ENCODE measurements around the gene ERC1. TPM values are rescaled to one million over a fixed set of nuclear protein-coding genes. Genes with fewer than 3 reads are reported as not detected.

The ERC1 gene
- total RNA-seq, 1 experiment from 2014 or later, result 11.9 TPM

DNA sequence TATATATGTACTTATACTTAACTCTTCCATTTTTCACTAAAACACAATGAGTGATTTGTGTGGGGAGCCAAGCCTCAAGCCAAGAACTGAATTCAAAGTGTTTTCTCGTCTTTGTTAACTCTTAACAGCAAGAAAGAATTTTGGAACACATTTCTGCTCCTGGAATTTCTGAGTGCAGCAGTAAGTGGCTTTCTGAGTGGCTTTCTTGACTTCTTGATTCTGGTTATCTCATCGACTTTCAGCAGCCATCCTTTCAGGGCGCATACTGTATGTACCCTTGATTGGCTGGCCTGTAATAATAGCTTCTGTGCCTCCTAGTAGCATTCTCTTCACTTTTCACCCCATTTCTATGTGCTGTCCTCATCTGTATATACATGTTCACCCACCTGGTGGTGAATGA, 446.0 kb downstream of the ERC1 start:
- DNase-seq (ENCODE audit: low read depth), result no peak

DNA sequence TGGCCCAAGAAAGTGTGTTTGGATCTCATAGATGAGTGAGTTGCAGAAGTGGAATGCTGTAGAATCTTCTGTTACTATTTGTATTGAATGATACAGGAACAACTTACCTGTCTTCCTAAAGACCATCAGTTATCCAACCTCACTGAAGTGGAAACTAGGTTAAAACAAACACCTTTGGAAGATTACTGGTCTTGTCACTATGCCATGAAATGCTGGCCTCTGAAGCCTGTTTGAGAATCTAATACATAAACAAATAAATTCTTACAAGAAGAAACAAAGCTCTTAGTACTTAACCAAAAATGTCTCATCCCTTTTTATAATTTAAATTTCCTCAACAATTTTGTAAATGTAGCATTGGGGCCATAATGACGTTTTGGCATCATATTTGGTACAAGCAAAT, 448.2 kb downstream of the ERC1 start:
- DNase-seq (ENCODE audit: low read depth), result no peak

DNA sequence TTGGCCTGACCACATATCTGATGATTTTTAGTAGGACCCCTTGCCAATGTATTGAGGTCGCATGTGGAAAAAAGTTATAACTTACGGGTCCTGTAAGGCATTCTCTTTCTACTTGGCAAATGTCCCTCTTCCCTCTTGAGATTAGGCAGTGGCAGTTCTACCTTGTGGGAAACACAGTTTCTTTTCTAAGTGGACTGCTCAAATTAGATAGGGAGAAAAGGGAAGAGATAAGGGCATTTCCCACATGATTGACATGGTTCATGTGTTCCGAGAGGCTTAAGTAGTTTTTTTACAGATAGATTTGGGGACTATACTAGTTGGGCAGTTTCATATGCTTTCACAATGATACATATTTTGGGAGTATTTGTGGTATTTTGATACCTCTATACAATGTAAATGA, 448.7 kb downstream of the ERC1 start:
- DNase-seq (ENCODE audit: low read depth), result no peak

DNA sequence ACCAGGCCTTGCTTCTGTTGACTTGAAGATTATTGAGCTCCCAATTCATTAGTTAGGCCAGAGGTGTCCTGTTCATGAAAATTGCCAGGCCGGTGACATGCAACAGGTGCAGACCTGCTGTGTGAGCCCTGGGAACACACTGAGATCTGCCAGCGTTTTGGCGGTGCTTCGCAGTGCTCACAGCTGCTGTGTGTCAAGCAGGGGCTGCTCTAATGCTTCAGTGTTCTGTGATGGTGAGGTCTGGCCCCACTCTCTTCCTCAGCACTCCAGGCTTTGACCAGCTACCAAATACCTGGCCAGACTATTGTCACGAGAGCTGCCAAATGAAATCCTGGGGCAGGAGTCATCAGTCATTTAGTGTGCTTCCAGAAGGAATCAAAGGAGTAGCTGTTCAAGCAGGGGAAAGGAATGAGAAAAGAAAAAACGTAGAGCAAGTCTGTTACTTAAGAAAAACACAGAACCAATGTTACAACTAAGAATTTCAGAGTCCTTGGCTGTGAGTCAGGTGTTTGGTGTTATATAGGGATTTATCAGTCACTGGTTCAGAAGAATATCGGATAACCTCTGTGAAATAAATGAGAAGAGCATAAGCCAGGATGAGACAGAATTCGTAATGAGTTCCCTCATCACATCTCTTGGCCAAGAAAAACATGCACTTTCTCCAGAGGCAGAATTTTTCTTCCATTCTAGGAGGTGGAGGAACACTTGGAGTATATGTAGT, 452.6 kb downstream of the ERC1 start:
- DNase-seq (ENCODE audit: low read depth), result peak; percentile 72

DNA sequence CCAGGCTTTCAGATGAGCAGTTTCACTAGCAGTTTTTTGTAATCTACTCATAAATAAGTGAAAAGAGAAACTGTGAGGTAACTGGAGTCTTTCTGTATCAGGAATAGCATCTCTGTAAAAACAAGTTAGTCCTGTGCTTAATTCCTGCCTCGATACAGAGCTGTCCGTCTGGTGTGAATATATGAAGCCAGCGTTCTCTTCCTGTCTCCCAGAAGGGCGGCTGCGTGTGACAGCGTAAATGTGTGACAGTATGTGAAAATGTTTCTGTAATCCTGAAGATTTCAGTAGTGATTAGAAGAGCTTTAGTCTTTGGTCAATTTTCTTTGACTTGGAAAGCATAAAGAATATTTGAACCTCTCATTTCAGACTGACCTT, 453.1 kb downstream of the ERC1 start:
- no peak for DNase-seq (ENCODE audit: low read depth)

DNA sequence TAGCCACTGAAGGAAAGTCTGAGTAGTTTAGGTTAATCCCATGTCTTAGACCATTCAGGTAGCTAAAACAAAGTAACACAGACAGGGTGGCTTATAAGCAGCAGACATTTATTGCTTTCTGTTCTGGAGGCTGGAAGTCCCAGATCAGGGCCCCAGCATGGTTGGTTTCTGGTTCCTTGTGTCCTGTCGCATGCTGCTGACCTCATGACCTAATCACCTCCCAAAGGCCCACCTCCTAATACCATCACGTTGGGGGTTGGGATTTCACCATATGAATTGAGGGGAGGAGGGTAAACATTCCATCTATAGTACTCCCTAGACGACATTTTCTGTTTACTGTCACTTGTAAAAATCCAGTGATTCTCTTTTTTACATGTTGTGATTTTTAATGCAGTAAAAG, 454.8 kb downstream of the ERC1 start:
- DNase-seq (ENCODE audit: low read depth), result no peak

DNA sequence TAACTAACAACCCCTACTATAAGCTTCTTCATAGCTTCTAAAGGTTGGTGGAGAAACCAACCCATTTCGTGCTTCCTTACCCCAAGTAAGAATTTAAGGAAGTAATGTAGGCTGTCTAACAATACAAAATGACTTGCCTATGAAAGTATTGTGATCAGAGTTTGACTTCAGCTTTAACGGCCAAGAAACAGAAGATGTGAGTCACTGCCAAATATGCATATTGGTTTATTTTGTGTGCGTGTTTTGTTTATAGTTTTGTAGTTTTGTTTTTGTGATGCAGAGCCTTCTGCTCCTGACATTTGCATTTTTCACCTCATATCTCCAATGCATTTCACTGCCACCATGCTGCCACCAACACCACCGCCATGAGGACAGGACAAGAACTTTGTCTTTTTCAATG, 457.3 kb downstream of the ERC1 start:
- DNase-seq (ENCODE audit: low read depth), result no peak

DNA sequence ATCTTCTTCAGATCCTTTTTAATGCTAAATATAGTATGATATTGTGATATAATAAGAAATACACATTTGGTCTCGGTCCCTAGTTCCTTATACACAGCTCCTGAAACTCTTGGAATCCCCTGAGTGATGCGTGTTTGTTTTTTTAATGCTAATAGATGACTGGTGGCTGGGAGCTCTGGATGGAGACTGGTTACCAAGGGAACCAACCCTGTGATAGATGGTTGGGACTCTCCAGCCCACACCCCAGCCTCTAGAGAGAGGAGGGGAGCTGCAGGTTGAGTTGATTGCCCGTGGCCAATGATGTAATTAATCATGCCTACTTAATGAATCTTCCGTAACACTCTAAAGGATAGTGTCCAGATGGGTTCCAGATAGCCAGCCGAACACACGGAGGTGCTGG, 462.8 kb downstream of the ERC1 start:
- no peak for DNase-seq (ENCODE audit: low read depth)

DNA sequence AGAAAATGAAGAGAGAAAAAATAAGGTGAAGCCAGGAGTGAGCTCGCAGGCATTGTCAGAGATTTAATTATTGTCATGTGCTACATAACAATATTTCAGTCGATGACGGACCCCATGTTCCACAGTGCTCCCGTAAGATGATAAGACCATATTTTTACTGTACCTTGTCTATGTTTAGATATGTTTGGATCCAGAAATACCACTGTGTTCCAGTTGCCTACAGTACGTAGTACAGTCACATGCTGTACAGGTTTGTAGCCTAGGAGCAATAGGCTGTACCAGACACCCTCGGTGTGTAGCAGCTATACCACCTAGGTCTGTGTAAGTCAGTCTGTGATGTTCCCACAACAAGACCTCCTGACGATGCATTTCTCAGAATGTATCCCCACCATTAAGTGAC, 465.9 kb downstream of the ERC1 start:
- no peak for DNase-seq (ENCODE audit: low read depth)

DNA sequence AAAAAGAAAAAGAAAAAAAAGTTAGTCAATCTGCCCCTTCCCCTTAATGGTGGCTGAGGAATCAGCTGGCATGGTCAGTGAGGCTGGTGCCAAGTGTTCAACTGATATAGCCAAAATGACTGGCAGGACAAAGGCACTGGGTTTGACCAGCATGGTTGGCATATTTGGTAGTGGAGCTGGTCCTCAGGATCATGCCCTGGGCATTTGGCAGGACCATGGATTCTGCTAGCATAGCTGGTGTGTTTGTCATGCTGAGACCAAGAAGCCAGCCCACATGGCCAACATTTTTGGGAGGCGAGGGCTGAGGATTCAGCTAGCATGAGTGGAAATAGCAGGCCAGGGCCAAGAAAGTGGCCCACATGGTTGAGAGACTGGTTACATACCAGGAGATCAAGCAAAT, 466.9 kb downstream of the ERC1 start:
- peak; percentile 94 for DNase-seq (ENCODE audit: low read depth)

DNA sequence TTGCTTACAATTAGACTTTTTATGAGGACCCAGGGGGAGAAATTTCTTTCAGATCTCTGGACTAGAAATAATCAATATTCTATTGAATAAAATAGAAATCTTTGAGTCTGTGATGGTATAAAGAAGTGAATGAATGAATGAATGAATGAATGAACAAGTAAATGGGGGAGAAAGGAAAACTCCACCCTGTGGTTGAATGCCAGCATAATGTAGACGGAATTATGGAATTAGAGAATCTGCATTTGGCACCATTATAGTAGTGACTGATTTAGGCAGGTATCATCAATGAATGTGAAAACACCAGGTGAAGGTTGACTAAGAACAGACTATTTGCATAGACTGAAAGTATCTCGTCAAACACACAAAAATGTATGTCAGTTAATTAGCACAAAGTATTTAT, 468.3 kb downstream of the ERC1 start:
- no peak for DNase-seq (ENCODE audit: low read depth)

DNA sequence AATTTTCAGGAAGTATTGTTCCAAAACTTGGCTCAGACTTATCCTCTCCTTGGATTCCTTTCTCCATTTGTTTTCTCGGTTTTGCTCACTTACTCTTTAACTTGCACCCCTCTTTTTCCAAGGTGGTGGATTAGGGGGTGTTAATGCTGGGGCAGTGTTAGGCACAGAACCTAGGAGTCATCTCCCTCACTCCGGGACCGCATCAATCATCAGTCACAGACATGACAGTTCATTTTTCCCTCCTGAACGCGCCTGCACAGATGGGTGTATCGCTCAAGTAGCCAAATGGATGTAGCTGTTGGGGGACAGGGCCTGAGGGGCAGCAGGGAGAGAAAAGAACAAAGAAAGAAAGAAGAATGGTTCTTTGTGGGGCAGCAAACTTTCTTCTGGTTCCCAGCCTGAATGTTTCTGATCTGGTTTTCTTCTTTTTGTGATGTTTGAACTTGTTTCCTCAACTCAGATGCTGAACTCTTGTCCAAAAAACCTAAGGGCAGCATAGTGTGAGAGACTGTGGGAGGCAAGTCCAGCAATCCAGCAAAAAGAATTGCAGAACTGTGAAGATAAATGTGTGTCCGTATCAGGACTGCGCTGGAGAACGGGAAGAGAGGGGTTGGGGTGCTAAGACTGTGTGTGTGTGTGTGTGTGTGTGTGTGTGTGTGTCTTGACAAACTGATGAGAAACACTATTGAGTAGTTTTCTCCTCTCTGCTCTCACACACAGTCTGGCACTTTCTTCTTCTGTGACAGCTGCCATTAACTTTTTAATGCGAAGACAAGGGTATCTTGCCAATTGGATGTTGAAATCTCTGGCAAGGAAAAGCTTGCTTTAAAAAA, 472.3 kb downstream of the ERC1 start:
- no peak for DNase-seq (ENCODE audit: low read depth)

DNA sequence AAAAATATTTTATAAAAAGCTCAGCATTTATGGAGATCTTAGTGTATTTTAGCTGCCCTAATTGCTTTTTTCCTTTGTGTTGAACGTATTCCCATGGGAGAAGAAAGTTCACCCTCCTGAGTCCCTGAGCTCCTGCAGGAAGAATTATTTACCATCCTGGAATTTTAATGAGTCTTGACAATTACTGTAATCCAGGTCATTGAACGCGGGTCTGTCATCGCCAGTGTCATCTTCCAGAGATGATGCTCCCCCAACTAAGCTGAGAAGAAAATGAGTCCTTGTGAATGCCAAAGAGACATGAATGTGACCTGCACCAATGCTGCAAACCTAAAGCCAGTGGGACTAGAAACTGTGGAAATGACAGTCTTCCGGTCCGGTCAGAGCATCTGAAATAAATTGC, 473.9 kb downstream of the ERC1 start:
- DNase-seq (ENCODE audit: low read depth), result no peak

DNA sequence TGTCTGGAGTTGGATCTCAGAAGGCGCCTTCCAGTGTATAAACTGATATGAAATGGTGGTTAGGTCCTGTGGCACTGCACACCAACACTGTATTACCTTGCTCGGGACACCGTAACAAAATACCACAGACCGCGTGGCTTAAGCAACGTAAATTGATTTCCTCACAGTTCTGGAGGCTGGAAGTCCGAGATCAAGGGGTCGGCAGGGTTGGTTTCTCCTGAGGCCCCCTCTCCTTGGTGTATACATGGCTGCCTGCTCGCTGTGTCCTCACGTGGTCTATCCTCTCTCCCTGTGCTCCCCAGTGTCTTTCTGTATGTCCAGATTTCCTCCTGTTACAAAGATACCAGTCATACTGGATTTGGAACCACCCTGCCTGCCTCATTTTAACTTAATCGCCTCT, 475.0 kb downstream of the ERC1 start:
- no peak for DNase-seq (ENCODE audit: low read depth)

DNA sequence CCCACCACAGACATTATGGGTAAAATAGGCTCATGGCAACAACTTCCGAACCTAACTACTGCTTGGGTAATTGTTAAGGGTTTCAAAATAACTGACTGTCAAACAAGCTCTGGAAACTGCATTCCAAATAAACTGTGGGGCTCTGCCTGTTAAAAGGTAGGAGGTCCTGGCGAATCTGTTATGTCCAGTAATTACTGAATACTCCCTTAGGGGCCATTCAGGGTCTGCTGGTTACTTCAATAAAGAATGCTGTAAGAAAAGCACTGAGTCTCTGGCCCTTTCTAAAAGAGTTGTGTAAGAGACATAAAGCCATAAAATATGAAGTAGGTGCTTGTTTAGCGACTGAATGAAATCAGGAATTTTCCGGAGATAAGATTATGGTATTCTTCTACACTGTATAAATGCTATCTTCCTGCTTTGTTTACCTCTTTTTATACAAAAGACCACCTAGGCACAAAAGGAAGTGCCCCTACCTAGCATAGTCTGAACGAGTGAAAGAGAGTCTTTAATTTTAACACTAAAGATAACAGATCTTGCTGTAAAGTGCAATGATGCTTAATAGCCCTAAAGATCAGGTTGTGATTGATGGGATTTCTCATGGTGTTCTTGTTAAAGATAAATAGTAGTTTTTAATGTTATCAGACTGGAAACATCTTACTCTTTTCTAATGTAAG, 475.6 kb downstream of the ERC1 start:
- DNase-seq (ENCODE audit: low read depth), result no peak

DNA sequence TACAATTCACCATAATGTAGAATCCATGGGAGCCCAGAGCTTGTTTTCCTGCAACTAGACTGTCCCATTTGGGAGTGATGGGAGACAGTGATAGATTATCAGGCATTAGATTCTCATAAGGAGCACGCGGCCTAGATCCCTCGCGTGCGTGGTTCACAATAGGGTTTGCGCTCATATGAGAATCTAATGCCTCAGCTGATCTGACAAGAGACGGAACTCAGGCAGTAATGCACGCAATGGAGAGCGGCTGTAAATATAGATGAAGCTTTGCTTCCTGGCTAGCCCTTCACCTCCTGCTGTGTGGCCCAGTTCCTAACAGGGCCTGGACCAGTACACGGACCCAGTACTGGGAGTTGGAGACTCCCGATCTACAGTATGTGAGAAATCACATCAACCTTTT, 476.7 kb downstream of the ERC1 start:
- no peak for DNase-seq (ENCODE audit: low read depth)

DNA sequence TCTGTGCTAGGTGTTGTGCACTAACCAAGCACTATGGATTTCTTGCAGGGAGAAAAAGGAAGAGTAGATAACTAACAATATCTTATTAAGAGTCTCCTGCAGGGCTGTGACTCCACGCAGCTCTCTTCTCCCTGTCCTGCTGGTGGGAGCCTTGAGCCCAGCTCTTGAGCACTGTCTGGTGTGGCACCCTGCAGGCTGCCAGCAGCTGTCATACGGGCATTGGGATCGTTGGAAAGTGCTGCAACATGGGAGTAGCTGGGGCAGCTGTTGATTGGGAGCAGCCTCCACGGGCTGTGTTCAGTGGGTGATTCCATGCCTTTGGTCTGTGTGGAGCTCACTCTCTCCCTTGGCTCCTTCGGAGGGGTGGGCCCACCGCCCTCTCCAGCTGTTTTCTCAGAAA, 478.0 kb downstream of the ERC1 start:
- no peak for DNase-seq (ENCODE audit: low read depth)

DNA sequence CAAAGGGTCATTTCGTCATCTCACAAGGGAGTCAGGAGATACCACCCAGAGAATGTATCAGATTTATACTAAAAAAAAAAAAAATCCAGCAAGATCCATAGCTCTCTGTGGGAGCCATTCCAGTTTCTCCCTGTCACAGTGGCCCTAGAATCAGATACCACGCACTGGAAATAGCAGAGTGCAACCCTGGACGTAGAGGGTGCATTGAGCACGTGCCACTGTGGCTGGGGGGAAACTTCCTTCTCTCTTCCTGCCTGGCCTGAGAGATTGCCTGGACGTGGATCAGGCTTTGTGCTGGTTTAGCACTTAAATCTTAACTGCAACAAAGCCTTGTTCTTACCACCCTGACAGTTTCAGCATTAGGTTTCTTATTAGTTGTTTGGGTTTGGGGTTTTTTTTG, 479.0 kb downstream of the ERC1 start:
- DNase-seq (ENCODE audit: low read depth), result no peak

DNA sequence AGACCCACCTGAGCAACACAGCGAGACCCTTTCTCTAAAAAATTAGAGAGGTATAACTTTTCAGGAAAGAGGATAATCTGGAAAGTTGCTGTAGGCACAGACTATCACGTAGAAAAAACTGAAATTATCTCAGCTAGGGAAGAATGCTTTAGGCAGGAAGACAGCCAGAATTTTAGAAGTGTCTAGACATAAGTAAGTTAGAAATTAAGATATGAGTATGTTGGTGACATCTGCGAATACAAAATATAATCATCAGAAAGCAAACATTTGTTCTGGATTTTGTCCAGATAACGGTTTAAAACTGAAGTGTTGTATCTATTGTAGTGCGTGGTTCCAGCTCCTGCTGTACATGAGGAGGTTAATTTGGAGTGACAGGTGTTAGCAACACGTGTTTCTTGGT, 480.2 kb downstream of the ERC1 start:
- no peak for DNase-seq (ENCODE audit: low read depth)

DNA sequence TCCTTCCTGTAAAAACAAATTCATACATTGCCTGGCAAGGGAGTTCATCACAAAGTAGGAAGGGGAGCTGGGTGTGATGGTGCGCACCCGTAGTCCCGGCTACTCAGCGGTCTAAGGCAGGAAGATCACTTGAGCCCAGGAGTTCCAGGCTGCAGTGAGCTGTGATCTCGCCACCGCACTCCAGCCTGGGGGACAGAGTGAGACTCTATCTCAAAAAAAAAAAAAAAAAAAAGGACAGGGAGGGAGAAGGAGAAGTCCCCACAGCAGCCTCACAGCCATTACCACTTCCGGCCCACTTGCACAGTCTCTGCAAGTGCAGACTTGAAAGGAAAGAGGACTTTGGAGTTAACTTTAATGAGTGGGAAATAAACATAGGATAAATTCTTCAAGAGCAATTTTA, 482.4 kb downstream of the ERC1 start:
- peak; percentile 74 for DNase-seq (ENCODE audit: low read depth)

DNA sequence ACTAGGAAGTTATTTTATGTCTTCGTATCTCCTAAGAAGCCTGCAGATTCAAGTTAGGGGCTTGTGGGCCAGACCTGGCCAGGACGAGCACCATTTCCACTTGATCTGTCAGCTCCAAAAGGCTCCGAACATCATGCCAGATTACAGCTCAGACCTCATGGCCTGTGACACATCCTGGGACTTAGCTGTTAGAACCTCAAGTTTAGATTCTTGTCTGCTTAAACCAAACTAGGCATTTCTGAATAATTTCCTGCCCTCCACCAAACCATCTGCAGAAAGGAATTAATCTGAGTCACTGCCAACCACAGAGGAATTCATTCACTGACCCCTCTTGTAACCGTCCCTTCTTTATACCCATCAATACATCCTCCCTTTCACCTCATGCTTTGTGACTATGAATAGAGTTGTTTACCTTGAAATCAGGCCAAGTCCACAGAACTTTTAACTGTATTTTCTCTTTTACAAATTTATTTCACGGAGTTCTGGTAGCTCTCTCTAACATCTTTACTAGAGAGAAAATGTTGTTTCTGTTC, 483.1 kb downstream of the ERC1 start:
- DNase-seq (ENCODE audit: low read depth), result peak; percentile 99

DNA sequence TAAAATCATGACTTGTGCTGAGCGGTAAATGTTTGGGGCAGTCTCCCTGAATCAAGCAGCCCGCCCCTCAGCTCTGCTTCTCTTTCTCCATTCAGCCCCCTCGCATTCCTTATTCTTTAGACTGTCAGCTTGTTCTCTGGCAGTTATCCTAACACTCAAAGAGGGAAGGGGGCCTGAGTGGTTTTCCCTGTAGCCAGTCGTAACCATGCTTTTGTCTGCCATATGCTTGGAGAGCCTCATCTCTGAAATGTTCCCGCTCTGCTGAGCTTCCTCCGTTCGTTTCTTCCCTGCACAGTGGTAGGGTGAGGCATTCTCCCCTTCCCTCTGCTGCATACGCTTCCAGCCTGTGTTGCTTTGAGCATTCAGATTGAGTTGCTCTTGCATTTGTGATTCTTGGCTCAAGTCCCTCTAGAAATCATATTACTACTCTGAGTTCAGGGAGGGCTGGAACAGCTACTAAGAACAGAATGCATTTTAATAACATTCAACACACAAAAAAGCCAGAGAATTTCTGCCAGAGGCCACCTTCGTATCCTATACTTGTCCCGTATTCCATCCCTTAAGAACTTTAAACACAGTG, 483.6 kb downstream of the ERC1 start:
- DNase-seq (ENCODE audit: low read depth), result peak; percentile 88

Measured in M059J (cell line).